Calu3 (cell line): ENCODE results near the gene PPP1R12C. TPM values are rescaled to one million over a fixed set of nuclear protein-coding genes. Genes with fewer than 3 reads are reported as not detected.
A peak's percentile ranks its signal among the peaks of the same experiment; 100 is the strongest.

Experiments
- BruUV-seq: library from RNA; stranded (reverse); fragments of 400-500 nt; replicated peaks from 2 replicates; lab custom pipeline; 2021; lab: Mats Ljungman, UMichigan
- CTCF ChIA-PET: fragments of 300-600 bp; sonication (Branson Sonifier 250); formaldehyde crosslinking; loops from one replicate; lab custom pipeline; 2022; ENCODE audit warnings: antibody characterized with exemption; lab: Charles Lee
- DNase-seq: peaks from one replicate; pipeline ENCODE4 v3.0.0; 2022
- H3K27ac Mint-ChIP-seq: one replicate; pipeline ENCODE4 v1.8.0; 2022; ENCODE audit warnings: mixed read lengths; ENCODE audit not compliant: unreplicated experiment
- H3K27me3 Mint-ChIP-seq: one replicate; pipeline ENCODE4 v1.8.0; 2022; ENCODE audit warnings: mixed read lengths; ENCODE audit not compliant: unreplicated experiment
- H3K36me3 Mint-ChIP-seq: one replicate; pipeline ENCODE4 v1.8.0; 2022; ENCODE audit warnings: mild to moderate bottlenecking, moderate library complexity, mixed read lengths; ENCODE audit not compliant: insufficient read depth, unreplicated experiment
- H3K4me1 Mint-ChIP-seq: one replicate; pipeline ENCODE4 v1.8.0; 2022; ENCODE audit warnings: mild to moderate bottlenecking, low read depth, mixed read lengths; ENCODE audit not compliant: unreplicated experiment
- H3K4me3 Mint-ChIP-seq: one replicate; pipeline ENCODE4 v1.8.0; 2022; ENCODE audit warnings: mild to moderate bottlenecking, low read depth, moderate library complexity, mixed read lengths; ENCODE audit not compliant: unreplicated experiment
- H3K9me3 Mint-ChIP-seq: one replicate; pipeline ENCODE4 v1.8.0; 2022; ENCODE audit warnings: low read depth, mixed read lengths; ENCODE audit not compliant: unreplicated experiment
- CTCF ChIP-seq: fragments of 200-600 bp; IDR thresholded peaks from one replicate; pipeline ENCODE4 v1.8.0; 2022; ENCODE audit warnings: antibody characterized with exemption; ENCODE audit not compliant: unreplicated experiment
- intact Hi-C: fragments of 100-400 bp; cut with micrococcal nuclease; formaldehyde crosslinking; loops from one replicate; pipeline ENCODE4 v1.10.0; 2022; ENCODE audit not compliant: unreplicated experiment
- total RNA-seq: library from RNA; stranded (reverse); gene quantifications from 2 replicates; pipeline ENCODE4 v1.2.3, GENCODE V29; 2022

The PPP1R12C gene
- total RNA-seq, 1 experiment from 2014 or later = 151 TPM

- no peak for TF ChIP-seq CTCF
- intact Hi-C loops = loop anchor here (5.0 to 10.0 kb wide), 3 partner anchors 238 to 488 kb away; partner anchors contain the start of genes RPL28, SBK3 and TMEM238
- Mint-ChIP-seq H3K36me3 (peaks cover 16% of the 10 kb centered on the region), H3K9me3 (no peaks in the 10 kb centered on the region), H3K4me3 (peak overlapping the region; percentile 63), H3K4me1 (peaks cover 24% of the 10 kb centered on the region), H3K27ac (no peak overlapping the region), H3K27me3 (peaks cover 63% of the 10 kb centered on the region)
- DNase-seq = peak; percentile 68
- no TSS peak for BruUV-seq
- CTCF ChIA-PET = interaction anchor here (0.6 to 1.7 kb wide), 14 partner anchors 11 to 994 kb away, joined by 3 to 19 read pairs (median 4); partner anchors contain the start of genes DNAAF3, HSPBP1, PPP1R12C and TNNI3
Measured at GRCh38 chr19:55146705-55147273, 29.4 kb upstream of the PPP1R12C start.

GRCh38 chr19:55146078-55146704, 28.8 kb upstream of the PPP1R12C start:
- peaks cover 16% of the 10 kb centered on the region for H3K36me3 Mint-ChIP-seq
- no peaks in the 10 kb centered on the region for H3K9me3 Mint-ChIP-seq
- peaks cover 63% of the 10 kb centered on the region for H3K27me3 Mint-ChIP-seq
- peaks cover 24% of the 10 kb centered on the region for H3K4me1 Mint-ChIP-seq
- DNase-seq = peak; percentile 67
- intact Hi-C loops = loop anchor here (5.0 to 10.0 kb wide), 3 partner anchors 239 to 489 kb away; partner anchors contain the start of genes RPL28, SBK3 and TMEM238
- no peak overlapping the region for H3K27ac Mint-ChIP-seq
- TF ChIP-seq CTCF = peak; percentile 92
- peak overlapping the region; percentile 63 for H3K4me3 Mint-ChIP-seq
- CTCF ChIA-PET = interaction anchor here (0.6 to 1.7 kb wide), 16 partner anchors 11 to 508 kb away, joined by 3 to 19 read pairs (median 4); partner anchors contain the start of genes BRSK1, DNAAF3, HSPBP1 and PPP1R12C
- no TSS peak for BruUV-seq

GRCh38 chr19:55145232-55145631, 27.8 kb upstream of the PPP1R12C start:
- no TSS peak for BruUV-seq
- no peak for TF ChIP-seq CTCF
- Mint-ChIP-seq H3K4me1 (peaks cover 21% of the 10 kb centered on the region), H3K9me3 (no peaks in the 10 kb centered on the region), H3K36me3 (peaks cover 16% of the 10 kb centered on the region), H3K27ac (no peak overlapping the region), H3K4me3 (peak overlapping the region; percentile 63), H3K27me3 (peaks cover 53% of the 10 kb centered on the region)
- CTCF ChIA-PET = interaction anchor here (0.7 to 1.1 kb wide), 2 partner anchors 20 to 345 kb away, joined by 5 to 7 read pairs; no protein-coding TSS in a partner anchor
- DNase-seq = no peak
- intact Hi-C loops = loop anchor here (5.0 to 10.0 kb wide), 3 partner anchors 240 to 490 kb away; partner anchors contain the start of genes RPL28, SBK3 and TMEM238

- peaks cover 28% of the 10 kb centered on the region for H3K27me3 Mint-ChIP-seq
- H3K4me3 Mint-ChIP-seq = no peak overlapping the region
- TF ChIP-seq CTCF = no peak
- no peaks in the 10 kb centered on the region for H3K9me3 Mint-ChIP-seq
- intact Hi-C loops = loop anchor here (1.0 to 10.0 kb wide), 5 partner anchors 25 to 493 kb away; partner anchors contain the start of genes DNAAF3, RPL28 and TMEM238
- no TSS peak for BruUV-seq
- H3K4me1 Mint-ChIP-seq = no peaks in the 10 kb centered on the region
- peaks cover 12% of the 10 kb centered on the region for H3K36me3 Mint-ChIP-seq
- CTCF ChIA-PET = interaction anchor here (0.6 to 2.5 kb wide), 18 partner anchors 9 to 490 kb away, joined by 3 to 17 read pairs (median 4); partner anchors contain the start of genes DNAAF3, KMT5C and TMEM238
- DNase-seq = no peak
- no peak overlapping the region for H3K27ac Mint-ChIP-seq
Measured at GRCh38 chr19:55141696-55142095, 24.3 kb upstream of the PPP1R12C start.
